Right renal cortex interstitium (tissue), 3 donors: ENCODE results near the gene EIF5B. TPM values are rescaled to one million over a fixed set of nuclear protein-coding genes. Genes with fewer than 3 reads are reported as not detected.

Experiments used
- DNase-seq, 3 donors: peaks; one replicate each; pipeline ENCODE4 v3.0.0-alpha.2; 2013; ENCODE audit warnings: low read depth in 3 of 3, low spot score in 2 of 3
- polyA plus RNA-seq, 3 donors: library from polyadenylated mRNA; unstranded; fragments of 120-200 nt; gene quantifications; one replicate each; pipeline ENCODE4 v1.2.1, GENCODE V29; 2013; ENCODE audit not compliant: insufficient read length in 3 of 3

EIF5B gene
- polyA plus RNA-seq, 3 donors: 70.0 to 80.8 (median 72.2) TPM

DNA sequence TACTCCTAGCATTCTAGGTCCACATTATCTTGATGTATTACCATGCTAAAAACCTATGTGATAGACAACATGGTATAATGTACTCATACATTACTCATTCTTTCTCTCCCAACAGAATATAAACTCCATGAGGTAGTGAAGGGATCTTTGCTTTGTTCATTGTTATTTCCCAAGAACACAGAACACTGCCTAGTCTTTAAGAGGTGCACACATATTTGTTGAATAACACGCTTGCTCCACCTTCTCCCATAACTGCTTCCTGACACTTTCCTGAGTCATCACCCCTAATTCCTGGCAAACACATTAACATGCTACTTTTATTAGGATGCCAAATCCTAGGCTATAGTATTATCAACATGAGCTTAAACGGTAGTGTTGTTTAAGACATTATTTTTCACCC lies 111.4 kb downstream of the EIF5B start:
- DNase-seq: no peak

DNA sequence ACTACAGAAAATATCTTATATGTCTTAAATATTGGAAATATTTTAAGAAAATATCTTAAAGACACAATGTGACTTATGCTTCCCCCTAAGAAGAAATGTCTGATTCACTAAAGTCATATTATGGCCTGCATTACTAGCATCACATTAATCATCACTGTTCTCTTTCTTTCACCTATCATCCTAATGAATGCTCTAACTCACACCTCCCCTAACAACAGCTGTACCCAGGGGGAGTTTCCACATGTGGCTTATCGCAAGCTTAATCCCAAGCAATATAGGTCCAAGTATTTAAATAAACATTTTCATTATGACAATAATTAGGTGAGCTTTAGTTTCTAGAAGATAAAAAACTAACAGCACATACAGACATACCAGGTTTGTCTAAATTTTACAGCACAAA lies 113.0 kb downstream of the EIF5B start:
- DNase-seq: no peak

Other genes with a start within 250 kb of the EIF5B start
- 10 to 100 TPM; 11.2 to 13.5 (median 12.5) TPM for gene C2orf15, start 195.7 kb upstream of the EIF5B start, polyA plus RNA-seq
- gene TSGA10, start 182.4 kb upstream of the EIF5B start, polyA plus RNA-seq: 10 to 100 TPM; 12.0 to 13.8 (median 13.3) TPM
- gene LIPT1, start 182.4 kb upstream of the EIF5B start, polyA plus RNA-seq: 10 to 100 TPM; 12.9 to 15.4 (median 13.6) TPM
- gene MITD1, start 156.3 kb upstream of the EIF5B start, polyA plus RNA-seq: 10 to 100 TPM; 47.2 to 56.4 (median 54.1) TPM
- gene MRPL30, start 156.2 kb upstream of the EIF5B start, polyA plus RNA-seq: 10 to 100 TPM; 51.9 to 58.8 (median 53.0) TPM
- gene LYG2, start 81.7 kb upstream of the EIF5B start, polyA plus RNA-seq: under 1 TPM; 0.19 to 0.33 (median 0.24) TPM
- gene LYG1, start 36.2 kb upstream of the EIF5B start, polyA plus RNA-seq: 1 to 10 TPM; 3.1 to 4.1 (median 4.0) TPM
- 10 to 100 TPM; 47.4 to 54.5 (median 51.0) TPM for gene TXNDC9, start 1.1 kb upstream of the EIF5B start, polyA plus RNA-seq
- 10 to 100 TPM; 48.5 to 57.5 (median 55.4) TPM for gene REV1, start 152.6 kb downstream of the EIF5B start, polyA plus RNA-seq